Nephron progenitor cell (in vitro differentiated cells): ENCODE data around the gene SBF2.
A peak's percentile ranks its signal among the peaks of the same experiment; 100 is the strongest.

Experiments
- DNase-seq: peaks from one replicate; pipeline ENCODE4 v3.0.0; 2021
- H3K27ac Mint-ChIP-seq: 2 replicates; pipeline ENCODE4 v1.8.0; 2021; ENCODE audit warnings: mild to moderate bottlenecking, moderate library complexity, mixed read lengths
- H3K27me3 Mint-ChIP-seq: 2 replicates; pipeline ENCODE4 v1.8.0; 2021; ENCODE audit warnings: mild to moderate bottlenecking, low read depth, mixed read lengths; ENCODE audit not compliant: poor library complexity
- H3K36me3 Mint-ChIP-seq: 2 replicates; pipeline ENCODE4 v1.8.0; 2021; ENCODE audit warnings: low read depth, mixed read lengths
- H3K4me1 Mint-ChIP-seq: 2 replicates; pipeline ENCODE4 v1.8.0; 2021; ENCODE audit warnings: mixed read lengths
- H3K4me3 Mint-ChIP-seq: 2 replicates; pipeline ENCODE4 v1.8.0; 2021; ENCODE audit warnings: mild to moderate bottlenecking, moderate library complexity, mixed read lengths
- H3K9me3 Mint-ChIP-seq: 2 replicates; pipeline ENCODE4 v1.8.0; 2021; ENCODE audit warnings: mild to moderate bottlenecking, moderate library complexity, mixed read lengths
- CTCF ChIP-seq: fragments of 200-600 bp; sonication (generic); IDR thresholded peaks from 2 replicates; pipeline ENCODE4 v1.5.0; 2021; ENCODE audit warnings: antibody characterized with exemption

SBF2 gene

DNA sequence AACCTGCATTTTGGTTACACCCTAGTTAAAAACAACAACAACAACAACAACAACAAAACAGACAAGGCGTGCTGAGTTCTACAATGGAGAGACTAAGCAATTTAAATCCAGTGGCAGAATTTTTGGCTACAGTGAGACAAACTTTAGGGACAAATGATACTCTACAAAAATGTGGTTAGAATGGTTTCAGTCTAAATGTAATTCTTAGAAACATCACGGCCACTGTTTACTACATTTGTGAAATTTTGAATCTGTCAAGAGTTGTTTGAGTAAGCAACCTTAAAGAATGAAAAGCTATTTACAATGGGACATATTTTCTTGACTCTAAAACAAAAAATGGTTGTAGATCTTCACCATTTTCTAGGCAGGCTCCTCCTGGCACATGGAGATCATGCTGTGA, 370.7 kb downstream of the SBF2 start:
- Mint-ChIP-seq H3K27me3 (no peaks in the 10 kb centered on the region), H3K4me3 (peak overlapping the region; percentile 54), H3K4me1 (peaks cover 18% of the 10 kb centered on the region), H3K27ac (peak overlapping the region; percentile 91), H3K9me3 (peaks cover under 1% of the 10 kb centered on the region), H3K36me3 (peaks cover 1% of the 10 kb centered on the region)
- TF ChIP-seq CTCF, result no peak
- DNase-seq, result no peak

- Mint-ChIP-seq H3K36me3 (no peaks in the 10 kb centered on the region), H3K27me3 (no peaks in the 10 kb centered on the region), H3K4me1 (peaks cover 18% of the 10 kb centered on the region), H3K27ac (peak overlapping the region; percentile 91), H3K4me3 (peak overlapping the region; percentile 54), H3K9me3 (no peaks in the 10 kb centered on the region)
- peak; percentile 16 for DNase-seq
- TF ChIP-seq CTCF, result no peak
These were observed 371.2 kb downstream of the SBF2 start for GRCh38 chr11:9922806-9923205.

DNA sequence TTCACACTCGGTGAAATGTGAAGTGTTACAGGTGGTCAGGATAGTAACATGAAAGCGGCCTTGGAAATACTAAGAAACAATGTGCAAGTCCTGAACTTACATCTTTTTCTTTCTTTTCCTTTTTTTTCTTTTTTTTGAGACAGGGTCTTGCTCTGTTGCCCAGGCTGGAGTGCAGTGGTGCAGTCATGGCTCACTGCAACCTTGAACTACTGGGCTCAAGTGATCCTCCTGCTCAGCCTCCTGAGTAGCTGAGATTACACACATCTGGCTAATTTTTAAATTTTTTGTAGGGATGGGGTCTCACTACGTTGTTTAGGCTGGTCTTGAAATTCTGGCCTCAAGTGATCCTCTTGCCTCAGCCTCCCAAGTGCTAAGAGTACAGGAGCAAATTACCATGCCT, 377.5 kb downstream of the SBF2 start:
- TF ChIP-seq CTCF, result no peak
- Mint-ChIP-seq H3K36me3 (peaks cover 9% of the 10 kb centered on the region), H3K4me1 (no peaks in the 10 kb centered on the region), H3K9me3 (no peaks in the 10 kb centered on the region), H3K27me3 (peaks cover 2% of the 10 kb centered on the region), H3K27ac (no peak overlapping the region), H3K4me3 (no peak overlapping the region)
- no peak for DNase-seq

DNA sequence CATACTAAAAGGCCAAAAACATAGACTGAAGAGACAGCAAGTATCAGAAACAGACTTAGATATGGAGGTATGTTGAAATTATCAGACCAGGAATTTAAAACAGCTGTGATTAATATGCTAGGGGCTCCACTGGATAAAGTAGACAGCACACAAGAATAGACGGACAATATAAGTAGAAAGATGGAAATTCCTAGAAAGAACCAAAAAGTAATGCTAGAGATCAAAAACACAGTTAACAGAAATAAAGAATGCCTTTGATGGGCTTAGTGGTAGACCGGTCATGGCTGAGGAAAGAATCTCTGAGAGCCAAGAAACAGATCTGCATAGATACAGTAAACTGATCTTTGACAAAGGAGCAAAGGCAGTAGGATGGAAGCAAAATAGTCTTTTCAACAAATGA, 380.0 kb downstream of the SBF2 start:
- H3K4me3 Mint-ChIP-seq, result no peak overlapping the region
- no peaks in the 10 kb centered on the region for H3K9me3 Mint-ChIP-seq
- no peaks in the 10 kb centered on the region for H3K4me1 Mint-ChIP-seq
- no peak overlapping the region for H3K27ac Mint-ChIP-seq
- TF ChIP-seq CTCF, result no peak
- H3K27me3 Mint-ChIP-seq, result peaks cover 2% of the 10 kb centered on the region
- peaks cover 13% of the 10 kb centered on the region for H3K36me3 Mint-ChIP-seq
- no peak for DNase-seq

DNA sequence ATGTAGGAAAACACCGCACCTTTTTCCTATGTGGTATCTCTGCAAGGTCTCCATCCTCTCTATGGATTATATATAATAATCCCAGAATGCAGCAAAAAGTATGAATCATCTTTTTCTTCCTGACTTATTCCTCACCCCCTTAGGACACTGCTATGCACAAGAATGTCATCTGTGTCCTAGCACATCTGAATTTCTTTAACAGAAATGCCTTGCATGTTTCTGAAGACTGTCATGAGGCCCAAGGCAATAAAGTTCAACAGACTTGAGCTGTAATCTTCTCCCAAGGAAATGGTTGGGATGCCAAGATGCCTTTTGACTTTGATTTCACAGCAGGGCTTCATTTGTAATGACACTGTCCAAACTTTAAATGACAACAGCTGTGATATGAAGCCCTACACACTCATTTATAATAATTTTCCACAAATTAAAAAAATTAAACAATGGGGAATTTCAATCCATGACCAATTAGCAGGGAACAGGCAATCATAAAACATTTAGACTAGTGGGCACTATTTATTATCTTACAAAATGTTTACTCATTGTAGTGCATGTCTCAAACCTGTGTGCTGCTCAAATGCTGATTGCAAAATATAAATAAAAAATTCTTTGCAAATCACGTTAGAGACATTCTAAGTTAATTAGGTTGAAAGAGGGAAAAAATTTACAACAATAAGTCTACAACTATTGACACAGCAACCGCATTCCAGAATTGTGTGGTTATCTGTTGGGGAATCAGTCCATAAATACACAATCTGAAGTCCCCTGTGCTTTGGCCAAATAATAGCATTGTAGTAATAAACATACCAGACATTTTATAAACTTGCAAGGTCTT, 387.8 kb downstream of the SBF2 start:
- no peak overlapping the region for H3K27ac Mint-ChIP-seq
- H3K4me3 Mint-ChIP-seq, result no peak overlapping the region
- TF ChIP-seq CTCF, result no peak
- H3K27me3 Mint-ChIP-seq, result no peaks in the 10 kb centered on the region
- peaks cover 30% of the 10 kb centered on the region for H3K4me1 Mint-ChIP-seq
- DNase-seq, result no peak
- peaks cover 19% of the 10 kb centered on the region for H3K36me3 Mint-ChIP-seq
- peaks cover 6% of the 10 kb centered on the region for H3K9me3 Mint-ChIP-seq

- Mint-ChIP-seq H3K27me3 (no peaks in the 10 kb centered on the region), H3K9me3 (peaks cover 6% of the 10 kb centered on the region), H3K36me3 (peaks cover 19% of the 10 kb centered on the region), H3K4me1 (peaks cover 32% of the 10 kb centered on the region), H3K4me3 (no peak overlapping the region), H3K27ac (no peak overlapping the region)
- no peak for DNase-seq
- no peak for TF ChIP-seq CTCF
These were observed 388.5 kb downstream of the SBF2 start for GRCh38 chr11:9905501-9905951.
